HepG2 (cell line): ENCODE results near the gene SLC12A1. TPM values are rescaled to one million over a fixed set of nuclear protein-coding genes. Genes with fewer than 3 reads are reported as not detected.

Experiments
- ARHGAP35 ChIP-seq: sonication (generic); formaldehyde crosslinking; IDR thresholded peaks from 2 replicates; pipeline ENCODE4 v1.9.0; 2022; ENCODE audit warnings: mild to moderate bottlenecking, inconsistent platforms, moderate library complexity, missing genetic modification reagents, borderline replicate concordance
- CERS6 ChIP-seq: sonication (generic); formaldehyde crosslinking; IDR thresholded peaks from 2 replicates; pipeline ENCODE4 v1.5.0; 2020; ENCODE audit warnings: missing genetic modification reagents
- NFKBIZ ChIP-seq: IDR thresholded peaks from 2 replicates; pipeline ENCODE4 v1.6.1; 2018; ENCODE audit warnings: missing genetic modification reagents, missing compliant biosample characterization
- ZEB1 ChIP-seq: IDR thresholded peaks from 2 replicates; pipeline ENCODE4 v1.6.1; 2012; ENCODE audit warnings: mild to moderate bottlenecking, low read depth, inconsistent platforms; ENCODE audit not compliant: insufficient replicate concordance
- ZNF318 ChIP-seq: sonication (generic); formaldehyde crosslinking; IDR thresholded peaks from 2 replicates; pipeline ENCODE4 v1.4.0; 2020; ENCODE audit warnings: mild to moderate bottlenecking, missing genetic modification reagents
- polyA plus RNA-seq, 8 experiments: library from polyadenylated mRNA; depleted of rRNA in 3 of 8; stranded (reverse) in 7 of 8; unstranded in 1 of 8; fragments of >200 nt; fragmentation: Illumina TruSeq in 4 of 8; extraction: Trizol in 4 of 8; gene quantifications; 2 replicates each; pipeline versions ENCODE4 v1.2.1 to v1.2.3, GENCODE V29; 2011 to 2016; ENCODE audit warnings: low read depth in 4 of 8, missing spikeins in 1 of 8, mixed read lengths in 1 of 8; ENCODE audit not compliant: insufficient read depth in 1 of 8
- total RNA-seq, 5 experiments: library from RNA; depleted of rRNA; stranded (reverse); fragments of >200 nt; fragmentation: Illumina TruSeq; extraction: Trizol; gene quantifications; 2 replicates each; pipeline ENCODE4 v1.2.3, GENCODE V29; 2016; ENCODE audit warnings: low read depth in 1 of 5

SLC12A1 gene
- total and polyA plus RNA-seq, 2 of the 13 experiments (the other 11 are each of a cell fraction or from before 2014, with no cell fraction given), result not detected

GRCh38 chr15:48242015-48242414 is 35.9 kb downstream of the SLC12A1 start (continued):
- no peak for TF ChIP-seq ARHGAP35
- TF ChIP-seq CERS6 (CRISPR knock-in tag), result no peak
- TF ChIP-seq ZNF318, result no peak
- TF ChIP-seq NFKBIZ (CRISPR knock-in tag), result no peak
- TF ChIP-seq ZEB1, result no peak
